Neural crest cell (in vitro differentiated cells): ENCODE results near the gene SWT1. TPM values are rescaled to one million over a fixed set of nuclear protein-coding genes. Genes with fewer than 3 reads are reported as not detected.

Experiments used
- DNase-seq: peaks from one replicate; pipeline ENCODE4 v3.0.0; 2021; ENCODE audit warnings: low read depth, mixed read lengths, low spot score
- H3K27ac Mint-ChIP-seq: one replicate; pipeline ENCODE4 v1.8.0; 2021; ENCODE audit warnings: mild to moderate bottlenecking, mixed read lengths; ENCODE audit not compliant: unreplicated experiment
- H3K27me3 Mint-ChIP-seq: 2 replicates; pipeline ENCODE4 v1.8.0; 2021; ENCODE audit warnings: low read depth, mild to moderate bottlenecking, mixed read lengths
- H3K36me3 Mint-ChIP-seq: 2 replicates; pipeline ENCODE4 v1.8.0; 2021; ENCODE audit warnings: low read depth, mild to moderate bottlenecking, mixed read lengths
- H3K4me1 Mint-ChIP-seq: 2 replicates; pipeline ENCODE4 v1.8.0; 2021; ENCODE audit warnings: mixed read lengths
- H3K4me3 Mint-ChIP-seq: one replicate; pipeline ENCODE4 v1.8.0; 2021; ENCODE audit warnings: mild to moderate bottlenecking, mixed read lengths
- H3K9me3 Mint-ChIP-seq: 2 replicates; pipeline ENCODE4 v1.8.0; 2021; ENCODE audit warnings: mixed read lengths
- CTCF ChIP-seq: fragments of 200-600 bp; sonication (generic); conservative IDR thresholded peaks from 2 replicates; pipeline ENCODE4 v1.5.0; 2021; ENCODE audit warnings: antibody characterized with exemption, mild to moderate bottlenecking
- total RNA-seq: library from RNA; stranded (reverse); gene quantifications from 2 replicates; pipeline ENCODE4 v1.2.1, GENCODE V29; 2021

Gene SWT1
- total RNA-seq, 1 donor from 2014 or later = 5.8 TPM

DNA sequence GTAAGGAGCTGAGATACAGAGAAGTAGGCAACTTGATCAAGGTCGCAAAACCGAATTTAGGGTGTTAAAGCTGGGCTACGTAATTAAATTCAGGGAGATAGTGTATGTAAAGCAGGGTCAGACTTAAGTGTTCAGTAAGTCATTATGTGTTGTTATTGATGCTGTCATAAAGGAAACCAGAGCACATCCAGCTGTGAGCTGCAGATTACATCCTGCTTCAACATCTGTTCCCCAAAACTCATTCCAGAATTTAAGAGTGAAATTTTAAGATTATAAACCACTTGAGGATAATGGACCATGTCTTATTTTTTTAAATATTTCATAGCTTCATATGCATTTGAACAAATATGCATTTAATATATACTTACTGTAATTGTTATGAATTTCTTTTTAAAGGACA lies 110.3 kb downstream of the SWT1 start:
- no peak overlapping the region for H3K27ac Mint-ChIP-seq
- peaks cover 6% of the 10 kb centered on the region for H3K4me1 Mint-ChIP-seq
- no peaks in the 10 kb centered on the region for H3K36me3 Mint-ChIP-seq
- H3K4me3 Mint-ChIP-seq = no peak overlapping the region
- H3K27me3 Mint-ChIP-seq = no peaks in the 10 kb centered on the region
- no peak for TF ChIP-seq CTCF
- no peak for DNase-seq
- no peaks in the 10 kb centered on the region for H3K9me3 Mint-ChIP-seq

- no peak overlapping the region for H3K27ac Mint-ChIP-seq
- no peak overlapping the region for H3K4me3 Mint-ChIP-seq
- H3K27me3 Mint-ChIP-seq = no peaks in the 10 kb centered on the region
- DNase-seq = no peak
- H3K36me3 Mint-ChIP-seq = no peaks in the 10 kb centered on the region
- TF ChIP-seq CTCF = no peak
- H3K4me1 Mint-ChIP-seq = peaks cover 6% of the 10 kb centered on the region
- H3K9me3 Mint-ChIP-seq = no peaks in the 10 kb centered on the region
Observed at GRCh38 chr1:185267701-185268100, 110.7 kb downstream of the SWT1 start.

DNA sequence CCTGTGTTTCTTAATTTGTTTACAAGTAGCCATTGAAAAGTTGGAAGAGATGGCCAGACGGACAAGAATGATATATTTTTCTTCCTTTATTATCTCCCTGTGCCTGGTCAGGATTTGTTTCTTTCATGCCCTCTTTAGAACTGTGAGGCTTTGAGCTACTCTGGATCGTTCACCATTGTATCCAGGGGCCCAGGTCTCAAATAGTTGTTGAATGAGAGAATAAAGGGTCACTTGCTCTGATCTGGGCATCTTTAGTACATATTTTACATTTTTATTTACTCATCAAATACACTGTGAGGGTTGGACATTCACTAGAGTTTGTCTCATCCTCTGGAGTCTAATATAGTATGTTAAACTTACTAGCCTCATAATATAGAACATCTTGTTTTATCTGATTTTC lies 111.4 kb downstream of the SWT1 start:
- H3K27ac Mint-ChIP-seq = no peak overlapping the region
- no peaks in the 10 kb centered on the region for H3K27me3 Mint-ChIP-seq
- peaks cover 6% of the 10 kb centered on the region for H3K4me1 Mint-ChIP-seq
- no peaks in the 10 kb centered on the region for H3K36me3 Mint-ChIP-seq
- no peak overlapping the region for H3K4me3 Mint-ChIP-seq
- TF ChIP-seq CTCF = no peak
- DNase-seq = no peak
- H3K9me3 Mint-ChIP-seq = no peaks in the 10 kb centered on the region

DNA sequence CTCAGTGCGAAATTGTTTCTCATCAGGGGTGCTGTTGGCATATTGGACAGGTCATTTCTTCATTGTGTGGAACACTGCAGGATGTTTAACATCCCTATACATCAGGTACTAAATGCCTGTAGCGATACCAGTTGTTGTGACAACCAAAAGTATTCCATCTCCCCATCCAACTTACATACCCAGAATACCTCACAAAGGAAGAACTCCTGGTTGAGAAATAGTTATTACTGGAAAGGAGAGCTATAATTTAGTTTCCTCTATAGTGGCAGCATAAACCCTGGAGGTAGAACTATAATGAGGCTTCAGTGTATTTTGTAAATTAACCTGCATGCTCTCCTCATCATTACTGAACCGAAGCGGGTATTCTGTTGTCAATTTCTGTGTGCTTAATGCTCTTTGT lies 115.0 kb downstream of the SWT1 start:
- H3K4me1 Mint-ChIP-seq = peaks cover 6% of the 10 kb centered on the region
- H3K4me3 Mint-ChIP-seq = no peak overlapping the region
- DNase-seq = no peak
- no peaks in the 10 kb centered on the region for H3K27me3 Mint-ChIP-seq
- no peak overlapping the region for H3K27ac Mint-ChIP-seq
- no peak for TF ChIP-seq CTCF
- no peaks in the 10 kb centered on the region for H3K36me3 Mint-ChIP-seq
- no peaks in the 10 kb centered on the region for H3K9me3 Mint-ChIP-seq

GRCh38 chr1:185279571-185279970 lies 122.6 kb downstream of the SWT1 start:
- Mint-ChIP-seq H3K9me3 (no peaks in the 10 kb centered on the region), H3K4me3 (no peak overlapping the region), H3K27ac (no peak overlapping the region), H3K4me1 (no peaks in the 10 kb centered on the region), H3K27me3 (no peaks in the 10 kb centered on the region), H3K36me3 (peaks cover 5% of the 10 kb centered on the region)
- no peak for DNase-seq
- TF ChIP-seq CTCF = no peak

DNA sequence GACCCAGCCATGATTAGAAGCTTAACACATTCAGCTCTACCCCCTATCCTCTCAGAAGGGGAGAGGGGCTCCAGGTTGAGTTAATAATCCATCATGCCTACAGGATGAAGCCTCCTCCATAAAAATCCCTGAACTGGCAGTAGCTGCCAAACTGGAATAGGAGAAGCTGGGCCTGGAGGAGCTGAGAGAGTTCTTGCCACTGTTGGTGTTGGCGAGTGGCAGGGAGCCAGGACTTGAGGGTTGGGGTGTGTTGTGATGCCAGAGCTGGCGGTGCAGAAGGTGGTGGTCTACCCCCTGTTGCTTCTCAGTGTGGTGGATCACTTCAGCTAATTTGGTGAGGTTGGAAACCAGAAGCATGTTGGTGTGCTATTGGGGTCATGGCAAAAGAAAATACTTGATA lies 123.6 kb downstream of the SWT1 start:
- Mint-ChIP-seq H3K4me1 (no peaks in the 10 kb centered on the region), H3K27ac (no peak overlapping the region), H3K27me3 (no peaks in the 10 kb centered on the region), H3K36me3 (peaks cover 8% of the 10 kb centered on the region), H3K4me3 (no peak overlapping the region), H3K9me3 (no peaks in the 10 kb centered on the region)
- no peak for TF ChIP-seq CTCF
- DNase-seq = no peak
